ENCODE data around the gene ZMYND8.
"Not testable (repeated sequence)": the region's sequence is repeated elsewhere in the genome, so short reads cannot be mapped to it uniquely, and the experiment has no call there.

The ZMYND8 gene

DNA sequence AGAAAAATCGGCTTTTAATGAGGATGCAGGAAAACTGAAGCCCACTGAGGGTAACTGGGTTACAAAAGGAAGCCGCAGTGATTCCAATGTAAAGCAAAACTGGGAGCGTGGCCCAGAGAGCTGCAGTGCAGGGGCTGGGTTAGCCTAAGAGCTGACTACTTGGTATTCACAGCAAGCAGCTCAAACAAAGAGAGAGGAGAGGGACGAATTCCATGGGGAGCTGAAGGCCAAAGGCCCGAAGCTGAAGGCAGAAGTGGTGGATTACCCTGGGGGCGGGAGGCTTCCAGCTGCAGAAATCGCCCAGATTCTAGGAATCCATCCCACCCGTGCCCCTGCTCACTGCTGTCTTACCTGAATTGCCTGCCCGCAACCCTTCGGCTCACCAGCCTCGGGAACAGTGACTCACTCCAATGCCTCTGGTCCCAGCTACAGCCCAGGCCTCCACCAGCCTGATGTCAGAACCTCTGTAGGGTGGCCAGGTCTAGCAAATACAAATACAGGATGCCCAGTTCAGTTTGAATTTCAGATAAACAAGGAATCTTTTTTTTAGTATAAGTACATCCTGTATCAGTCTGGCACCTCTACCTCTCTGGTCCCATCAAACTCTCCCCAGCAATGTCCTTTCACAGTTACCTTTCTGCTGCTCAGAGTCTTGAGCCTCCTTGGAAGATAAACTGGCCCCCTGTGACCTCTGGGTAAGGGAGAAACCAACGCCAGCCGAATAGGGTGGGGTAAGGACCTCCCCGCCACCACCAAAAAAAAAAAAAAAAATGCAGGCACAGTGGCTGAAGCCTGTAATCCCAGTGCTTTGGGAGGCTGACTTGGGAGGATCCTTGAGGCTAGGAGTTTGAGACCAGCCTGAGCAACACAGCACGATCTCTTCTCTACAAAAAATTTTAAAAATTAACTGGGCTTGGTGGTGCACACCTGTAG lies 14.6 kb upstream of the ZMYND8 start:
- no peak for DNase-seq (ENCODE audit: low read depth in 1 of 2, low spot score in 1 of 2)

DNA sequence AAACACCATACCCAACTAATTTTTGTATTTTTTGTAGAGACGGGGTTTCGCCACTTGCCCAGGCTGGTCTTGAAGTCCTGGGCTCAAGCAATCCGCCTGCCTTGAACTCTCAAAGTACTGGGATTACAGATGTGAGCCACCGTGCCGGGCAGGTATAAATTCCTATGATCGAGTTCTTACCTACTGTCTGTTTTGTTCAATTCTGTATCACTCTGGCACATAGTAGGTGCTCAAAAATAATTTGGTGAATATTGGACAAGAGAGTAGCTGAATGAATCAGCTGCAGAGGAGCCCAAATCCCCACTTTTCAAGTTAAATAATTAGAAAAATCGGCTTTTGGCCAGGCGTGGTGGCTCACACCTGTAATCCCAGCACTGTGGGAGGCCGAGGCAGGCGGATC lies 13.7 kb upstream of the ZMYND8 start:
- no peak for DNase-seq (ENCODE audit: low read depth in 1 of 2, low spot score in 1 of 2)

DNA sequence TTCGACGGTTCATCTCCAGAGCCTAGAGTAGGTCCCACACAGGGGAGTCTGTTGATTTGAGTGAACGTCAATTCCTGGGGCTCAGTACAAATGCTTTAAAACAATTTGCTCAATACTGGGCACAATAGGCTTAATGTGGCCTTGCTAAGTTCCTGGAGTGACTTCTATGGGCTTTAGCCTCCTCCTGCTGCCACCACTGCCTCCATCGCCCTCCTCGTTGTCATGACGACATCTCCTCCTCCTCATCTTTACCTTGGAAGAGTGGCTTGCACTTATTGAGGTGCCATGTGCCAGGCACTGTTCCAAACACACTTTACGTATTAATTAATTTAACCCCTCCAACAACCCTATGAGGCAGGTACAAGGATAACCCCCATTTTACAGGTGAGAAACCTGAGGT lies 11.8 kb upstream of the ZMYND8 start:
- no peak for DNase-seq (ENCODE audit: low read depth in 1 of 2, low spot score in 1 of 2)

DNA sequence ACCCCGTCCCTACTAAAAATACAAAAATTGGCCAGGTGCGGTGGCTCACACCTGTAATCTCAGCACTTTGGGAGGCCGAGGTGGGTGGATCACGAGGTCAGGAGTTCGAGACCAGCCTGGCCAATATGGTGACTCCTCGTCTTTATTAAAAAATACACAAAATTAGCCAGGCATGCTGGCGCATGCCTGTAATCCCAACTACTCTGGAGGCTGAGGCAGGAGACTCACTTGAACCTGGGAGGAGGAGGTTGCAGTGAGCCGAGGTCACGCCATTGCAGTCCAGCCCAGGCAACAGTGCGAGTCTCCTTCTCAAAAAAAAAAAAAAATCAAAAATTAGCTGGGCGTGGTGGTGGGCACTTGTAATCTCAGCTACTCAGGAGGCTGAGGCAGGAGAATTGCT lies 9.8 kb upstream of the ZMYND8 start:
- DNase-seq (ENCODE audit: low read depth in 1 of 2, low spot score in 1 of 2), result not testable (repeated sequence)

DNA sequence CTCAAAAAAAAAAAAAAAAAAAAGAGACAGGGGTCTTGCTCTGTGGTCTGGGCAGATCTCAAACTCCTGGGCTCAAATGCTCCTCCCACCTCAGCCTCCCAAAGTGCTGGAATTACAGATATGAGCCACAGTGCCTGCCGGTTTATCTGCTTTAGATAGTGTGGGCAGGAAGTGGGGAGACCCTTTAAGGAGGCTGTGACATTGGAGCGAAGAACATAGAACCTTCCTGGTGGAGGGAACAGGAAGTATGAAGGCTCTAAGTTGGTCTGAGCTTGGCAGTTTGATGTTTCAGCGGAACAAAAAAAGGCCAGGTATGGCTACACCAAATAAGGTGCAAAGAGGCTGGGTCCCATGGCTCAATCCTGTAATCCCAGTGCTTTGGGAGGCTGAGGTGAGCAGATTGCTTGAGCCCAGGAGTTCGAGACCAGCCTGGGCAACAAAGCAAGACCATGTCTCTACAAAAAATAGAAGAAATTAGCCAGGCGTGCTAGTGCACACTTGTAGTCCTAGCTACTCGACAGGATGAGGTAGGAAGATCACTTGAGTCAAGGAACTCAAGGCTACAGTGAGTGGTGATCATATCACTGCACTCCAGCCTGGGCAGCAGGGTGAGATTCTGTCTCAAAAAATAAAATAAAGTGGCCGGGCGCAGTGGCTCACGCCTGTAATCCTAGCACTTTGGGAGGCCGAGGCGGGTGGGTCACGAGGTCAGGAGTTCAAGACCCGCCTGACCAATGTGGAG lies 8.7 kb upstream of the ZMYND8 start:
- no peak for DNase-seq (ENCODE audit: low read depth in 1 of 2, low spot score in 1 of 2)

DNA sequence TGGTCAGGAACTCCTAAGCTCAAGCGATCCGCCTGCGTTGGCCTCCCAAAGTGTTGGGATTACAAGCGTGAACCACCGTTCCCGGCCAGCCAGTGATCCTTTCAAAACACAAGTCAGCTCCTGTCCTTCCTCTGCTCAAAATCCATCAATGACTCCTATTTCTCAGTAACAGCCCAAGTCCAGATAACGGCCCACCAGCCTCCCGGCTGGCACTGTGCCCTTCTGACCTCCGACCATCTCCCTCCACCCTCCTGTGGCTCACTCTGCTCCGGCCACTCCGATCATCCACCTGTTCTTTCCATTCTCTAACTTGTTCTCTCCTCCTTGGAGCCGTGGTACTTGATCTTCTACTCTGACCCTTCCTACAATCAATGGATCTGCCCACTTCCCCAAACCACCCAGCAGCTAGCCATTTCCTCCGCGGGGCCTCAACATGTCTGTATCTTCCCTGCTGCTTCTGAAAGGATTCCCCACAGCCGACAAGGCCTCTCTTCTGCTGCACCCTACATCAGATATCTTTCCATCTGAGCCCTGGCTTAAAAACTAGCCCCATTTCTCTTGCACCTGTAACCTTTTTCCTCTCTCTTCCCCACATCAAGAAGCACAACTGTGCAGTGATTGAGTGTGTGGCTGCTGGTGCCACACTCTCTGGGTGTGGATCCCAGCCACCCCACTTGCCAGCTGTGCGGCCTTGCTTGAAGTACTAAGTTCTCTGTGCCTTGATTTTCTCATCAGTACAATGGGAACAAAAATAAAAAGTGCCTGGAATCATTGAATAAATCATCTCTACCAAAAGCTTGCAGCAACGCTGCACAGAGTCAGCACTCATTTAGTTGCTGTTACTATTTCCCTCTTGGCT lies 6.1 kb upstream of the ZMYND8 start:
- DNase-seq (ENCODE audit: low read depth in 1 of 2, low spot score in 1 of 2), result no peak

DNA sequence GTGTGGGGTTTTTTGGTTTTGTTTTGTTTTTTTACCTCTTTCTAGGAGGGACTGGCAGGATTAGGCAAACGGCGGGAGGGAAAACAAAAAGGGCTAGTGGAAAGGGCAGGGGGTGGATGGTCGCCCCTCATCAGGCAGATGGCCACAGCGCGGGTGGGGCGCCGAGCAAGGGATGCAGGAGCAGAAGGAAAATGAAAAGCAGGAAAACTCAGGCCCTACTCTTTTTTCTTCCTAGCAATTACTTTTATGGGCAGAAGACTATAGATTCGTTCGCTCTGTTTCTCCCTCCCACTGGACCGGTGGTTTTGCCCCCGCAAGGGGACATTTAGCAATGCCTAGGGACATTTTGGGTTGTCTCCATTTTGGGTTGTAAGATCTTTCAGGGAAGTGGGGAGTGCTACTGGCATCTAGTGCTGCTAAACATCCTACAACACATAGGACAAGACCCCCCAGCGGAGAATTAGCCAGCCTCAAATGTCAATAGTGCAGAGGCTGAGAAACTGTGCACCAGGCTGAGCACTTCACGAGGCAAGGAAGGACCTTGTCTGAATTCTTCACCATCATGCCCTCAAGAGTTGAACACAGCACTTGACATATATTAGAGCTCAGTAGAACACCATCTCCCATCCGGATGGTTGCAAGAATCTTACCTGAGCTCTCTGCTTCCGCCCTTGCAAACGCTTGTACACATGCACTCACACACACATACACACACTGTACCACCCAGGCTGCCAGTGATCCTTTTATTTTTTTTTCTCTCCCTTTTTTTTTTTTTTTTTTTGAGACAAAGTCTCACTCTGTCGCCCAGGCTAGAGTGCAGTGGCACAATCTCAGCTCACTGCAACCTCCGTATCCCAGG lies 4.8 kb upstream of the ZMYND8 start:
- DNase-seq (ENCODE audit: low read depth in 1 of 2, low spot score in 1 of 2), result no peak

DNA sequence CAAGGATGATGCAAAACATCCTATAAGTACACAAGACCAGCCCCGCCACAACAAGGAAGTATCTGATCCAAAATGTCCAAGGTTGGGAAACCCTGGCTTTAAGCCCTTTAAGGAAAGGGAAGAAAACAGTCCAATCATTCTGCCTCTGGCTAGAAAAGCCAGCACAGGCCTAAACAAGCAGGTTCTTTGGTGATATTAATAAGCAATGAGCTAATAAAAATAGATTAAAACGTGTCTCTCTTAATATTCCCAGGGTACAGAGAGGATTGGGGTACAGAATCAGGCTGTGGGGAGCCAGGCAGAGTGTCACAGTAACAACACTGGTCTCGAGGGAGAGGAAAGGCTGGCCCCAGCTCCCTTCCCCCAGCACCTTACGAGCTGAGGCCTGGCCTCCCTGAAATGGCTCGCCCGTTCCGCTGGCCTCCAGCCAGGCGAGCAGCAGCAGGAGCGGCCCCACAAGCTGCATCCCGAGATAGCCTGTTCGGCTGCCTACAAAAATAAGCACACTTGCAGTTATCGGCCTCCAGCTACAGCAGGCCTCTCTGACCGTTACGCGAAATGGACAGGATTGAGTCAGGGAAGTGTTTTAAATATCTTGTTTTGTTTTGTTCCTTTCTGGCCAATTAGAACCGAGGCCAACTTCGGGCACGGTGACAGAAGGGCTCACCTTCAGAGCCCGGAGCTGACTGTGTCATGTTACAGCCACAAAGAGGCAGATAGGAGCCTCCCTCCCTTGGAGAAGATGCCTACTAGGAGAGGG lies 4.0 kb upstream of the ZMYND8 start:
- no peak for DNase-seq (ENCODE audit: low read depth in 1 of 2, low spot score in 1 of 2)

DNA sequence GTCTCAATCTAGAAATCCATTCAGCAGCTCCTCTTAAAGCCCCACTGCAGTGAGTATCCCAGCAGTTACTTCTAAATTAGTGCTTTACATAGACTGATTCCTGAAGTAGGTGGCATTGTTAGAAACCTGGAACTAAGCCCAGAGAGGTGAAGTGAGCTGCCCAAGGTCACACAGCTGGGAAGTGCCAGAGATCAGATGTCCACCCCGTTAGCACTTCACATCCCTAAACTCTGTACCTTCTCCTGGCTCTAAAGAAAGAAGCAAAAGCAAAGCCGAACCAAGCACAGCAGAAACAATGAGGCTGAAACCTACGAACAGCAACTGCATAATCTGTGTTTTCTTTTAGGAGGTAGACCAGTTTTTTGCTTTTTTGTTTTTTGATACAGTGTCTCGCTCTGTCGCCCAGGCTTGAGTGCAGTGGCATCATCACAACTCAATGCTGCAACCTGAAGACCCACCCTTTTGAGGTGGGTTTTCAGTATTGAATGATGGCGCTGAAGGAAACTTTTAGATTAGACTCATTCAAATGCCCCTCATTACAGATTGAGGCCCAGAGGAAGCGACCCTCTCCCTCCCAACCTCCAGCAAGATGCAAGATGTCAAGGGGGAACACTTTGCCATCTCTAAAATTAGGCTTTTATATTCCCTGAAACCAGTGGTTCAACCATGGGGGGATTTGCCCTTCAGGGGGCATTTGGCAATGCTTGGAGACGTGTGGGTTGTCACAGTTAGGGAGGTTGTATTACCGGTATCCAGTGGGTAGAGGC lies 3.2 kb upstream of the ZMYND8 start:
- no peak for DNase-seq (ENCODE audit: low read depth in 1 of 2, low spot score in 1 of 2)

DNA sequence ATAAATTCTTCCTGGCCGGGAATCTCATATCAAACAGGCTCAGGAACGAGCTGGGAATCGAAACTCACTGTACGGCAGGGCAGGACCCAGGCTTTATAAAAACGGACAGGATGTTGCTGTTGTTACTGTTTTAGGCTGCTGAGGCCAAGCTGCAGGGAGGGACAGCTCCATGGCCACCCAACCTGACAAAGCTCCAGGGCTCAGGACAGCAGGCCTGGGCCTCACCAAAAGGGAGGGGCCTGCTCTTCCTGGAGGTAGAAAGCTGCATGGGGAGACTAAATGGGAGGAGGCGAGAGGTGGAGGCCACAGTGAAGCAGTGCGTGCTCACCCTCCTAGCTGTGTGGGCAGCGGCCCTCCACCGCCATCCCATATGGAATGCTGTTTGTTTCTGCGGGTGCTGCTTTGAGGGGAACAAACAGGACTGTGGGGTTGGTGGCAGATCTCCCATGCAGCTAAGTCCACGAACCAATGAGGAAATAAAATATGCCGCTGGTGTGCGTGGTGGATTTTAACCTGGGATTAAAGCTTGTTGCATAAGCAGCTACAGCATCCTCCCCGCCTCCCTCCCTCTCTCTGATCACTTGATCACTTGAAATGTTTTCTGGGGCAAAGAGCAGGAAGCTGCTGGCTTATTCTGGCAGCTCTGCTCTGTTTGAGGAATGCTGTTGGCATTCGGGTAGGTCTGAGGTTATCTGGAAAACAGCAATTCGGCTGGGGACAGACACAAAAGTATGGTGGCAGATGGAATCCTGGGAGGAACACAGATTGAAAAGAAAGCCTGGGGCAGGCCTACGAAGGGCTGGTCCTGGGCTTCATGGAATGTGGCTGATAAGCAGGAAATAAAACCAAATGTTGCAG lies 2.4 kb upstream of the ZMYND8 start:
- no peak for DNase-seq (ENCODE audit: low read depth in 1 of 2, low spot score in 1 of 2)

DNA sequence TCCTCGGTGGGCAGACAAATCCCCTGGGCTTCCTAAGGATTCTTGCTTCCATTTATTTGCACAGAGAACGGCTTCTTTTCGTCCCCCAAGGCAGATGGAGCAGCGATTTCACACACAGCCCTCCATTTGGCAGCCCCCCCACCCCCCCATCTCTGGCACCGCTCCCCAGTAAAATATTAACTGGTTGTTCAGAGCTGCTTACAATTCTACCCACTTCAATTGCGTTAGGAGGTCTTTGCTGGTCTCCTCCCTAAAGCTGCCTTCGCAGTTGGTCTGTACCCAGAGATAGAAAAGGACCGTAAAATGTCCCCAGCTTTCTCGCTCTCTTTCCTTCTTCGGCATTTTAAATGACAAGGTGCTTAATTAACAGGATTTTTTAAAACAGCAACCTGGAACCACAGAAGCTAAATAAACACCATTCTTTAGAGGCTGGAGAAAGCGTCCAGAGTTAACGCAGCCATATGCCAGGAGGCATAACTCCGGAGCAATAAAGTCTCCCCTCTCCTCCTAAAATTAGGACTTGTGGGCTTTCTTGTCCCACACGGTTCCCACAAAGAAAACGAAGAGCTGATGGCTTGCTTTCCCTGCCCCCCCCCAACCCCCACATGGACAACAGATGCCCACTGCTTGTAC lies 1.7 kb upstream of the ZMYND8 start:
- DNase-seq (ENCODE audit: low read depth in 1 of 2, low spot score in 1 of 2), result no peak

DNA sequence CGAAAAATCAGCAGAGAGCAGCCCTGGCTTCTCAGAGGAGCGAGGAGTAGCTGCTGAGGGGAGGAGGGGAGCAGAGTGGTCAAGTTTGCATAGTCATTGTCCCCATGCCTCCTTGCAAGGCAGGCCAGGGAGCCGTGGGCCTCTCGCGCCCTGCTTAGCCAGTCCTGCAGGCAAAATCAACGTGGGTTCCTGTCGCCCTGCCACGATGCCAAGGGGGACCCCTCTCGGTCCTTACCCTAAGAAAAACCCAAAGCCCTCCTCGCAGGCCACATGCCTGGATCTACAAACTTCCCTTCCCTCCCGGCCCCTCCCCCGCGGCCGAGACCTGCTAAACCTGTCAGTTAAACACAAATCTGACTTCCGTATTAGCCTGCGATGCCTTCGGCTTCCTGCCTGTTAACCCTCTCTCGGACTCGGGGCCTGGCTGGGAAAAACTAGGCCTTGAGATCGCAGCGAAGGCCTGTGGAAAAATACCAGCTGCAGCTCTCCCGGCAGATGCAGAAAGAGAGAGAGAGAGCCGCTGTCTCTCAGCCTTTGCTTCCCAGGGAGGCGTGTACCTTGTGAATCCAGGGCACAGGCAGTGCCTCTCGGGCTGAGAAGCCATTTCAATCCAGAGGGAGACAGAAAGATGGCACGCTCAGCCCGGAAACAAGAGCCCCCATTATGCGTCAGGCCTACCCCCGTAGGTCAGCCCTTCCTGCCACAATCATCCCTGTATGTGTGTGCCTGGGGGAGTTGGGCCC lies 968 bp upstream of the ZMYND8 start:
- peak; percentile 44 to 45 for DNase-seq (ENCODE audit: low read depth in 1 of 2, low spot score in 1 of 2)

DNA sequence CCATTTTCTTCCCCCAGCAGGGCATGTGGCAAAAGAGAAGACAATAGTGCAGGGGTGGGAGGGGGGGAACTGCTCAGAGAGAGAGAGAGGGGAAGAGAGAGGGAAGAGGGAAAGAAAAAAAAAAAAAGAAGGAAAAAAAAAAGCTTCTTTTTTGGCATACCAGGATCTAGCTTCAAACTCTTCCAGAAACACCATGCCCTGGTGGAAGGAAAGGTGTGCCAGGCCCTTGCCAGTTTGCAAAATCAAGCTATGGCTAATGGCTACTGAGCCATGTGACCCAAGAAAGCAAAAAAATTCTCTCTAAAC lies 326 bp downstream of the ZMYND8 start:
- DNase-seq (ENCODE audit: low read depth in 1 of 2, low spot score in 1 of 2), result no peak

DNA sequence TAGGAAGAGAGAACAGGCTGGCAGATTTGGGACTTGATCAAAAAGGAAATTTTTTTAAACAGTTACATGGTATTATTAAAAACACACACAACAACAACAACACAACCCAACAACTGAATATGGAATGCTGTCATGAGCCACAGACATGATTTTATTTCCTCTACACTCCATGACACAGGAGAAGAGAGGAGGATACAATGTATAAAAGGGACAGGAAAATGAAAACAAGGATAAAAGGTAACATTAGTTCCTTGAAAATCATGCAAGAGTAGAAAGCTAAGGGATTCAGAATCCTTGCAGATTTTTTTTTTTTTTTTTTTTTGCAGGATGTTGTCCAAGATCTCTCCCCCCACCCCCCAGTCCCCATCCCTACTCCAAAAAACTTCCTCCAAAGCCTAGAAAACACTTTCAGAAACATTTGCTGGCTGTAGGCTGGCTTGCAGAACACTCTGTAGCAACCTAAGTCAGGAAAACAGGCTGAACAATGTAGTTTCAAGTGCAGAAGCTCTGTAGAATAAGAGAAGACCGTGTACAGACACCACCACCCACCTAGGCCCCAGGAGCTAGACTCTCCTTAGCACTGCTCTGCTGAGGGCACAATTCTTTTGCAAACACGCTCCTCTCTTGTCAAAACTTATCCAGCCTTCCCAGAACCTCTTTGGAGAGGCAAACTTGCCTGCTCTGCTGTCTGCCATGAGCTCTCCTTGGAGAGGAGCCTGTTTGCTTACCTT lies 845 bp downstream of the ZMYND8 start:
- DNase-seq (ENCODE audit: low read depth in 1 of 2, low spot score in 1 of 2), result no peak

DNA sequence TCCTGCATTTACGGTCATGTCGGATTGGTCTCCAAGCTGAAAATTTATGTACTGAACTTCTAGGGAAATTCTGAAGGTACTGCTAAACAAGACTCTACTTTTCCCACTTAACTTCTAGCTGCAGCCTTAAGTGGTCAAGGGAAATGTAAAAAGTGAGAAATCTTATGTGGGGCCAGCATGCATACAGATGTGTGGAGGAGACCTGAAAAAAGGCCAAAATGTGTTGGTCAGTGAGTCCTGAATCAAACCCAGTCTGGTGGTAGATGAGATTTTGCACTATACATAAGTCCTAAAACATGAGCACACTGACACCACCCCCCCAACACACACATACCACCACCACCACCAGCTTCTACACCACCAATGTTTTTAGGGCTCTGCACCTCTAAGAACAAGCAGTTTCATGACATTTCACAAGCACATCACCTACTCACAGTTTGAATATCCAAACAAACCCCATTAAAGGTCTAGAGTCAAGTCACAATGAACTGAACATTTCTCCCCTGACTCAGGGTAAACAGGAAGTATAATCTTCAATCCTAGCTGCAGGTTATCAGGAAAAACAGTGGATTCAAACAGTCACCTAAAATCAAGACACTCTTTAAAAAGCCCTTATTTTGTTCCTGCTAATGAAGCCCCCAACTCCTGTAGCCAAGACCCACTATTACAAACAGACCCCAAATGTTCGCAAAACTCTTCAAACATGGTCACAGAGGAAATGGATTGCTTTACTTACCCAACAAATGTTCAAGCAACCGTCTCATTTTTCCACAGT lies 1.6 kb downstream of the ZMYND8 start:
- no peak for DNase-seq (ENCODE audit: low read depth in 1 of 2, low spot score in 1 of 2)

DNA sequence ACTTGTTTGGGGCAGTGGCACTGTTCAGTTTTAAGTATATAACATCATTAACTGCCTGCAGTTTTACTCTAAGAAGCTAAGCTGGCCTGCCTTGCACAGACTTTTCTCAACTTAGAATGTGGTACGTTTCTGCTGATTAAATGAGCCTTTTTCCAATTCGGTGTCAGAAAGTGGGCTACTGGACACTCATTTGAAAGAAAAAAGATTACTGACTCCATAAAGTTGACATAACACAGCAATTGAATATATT lies 2.1 kb downstream of the ZMYND8 start:
- DNase-seq (ENCODE audit: low read depth in 1 of 2, low spot score in 1 of 2), result no peak
